Activated CD4-positive, CD25-positive, alpha-beta regulatory T cell treated with anti-CD3 and anti-CD28 coated beads, Interleukin-2, amount 50 U/mL, for 24 hours (primary cell): ENCODE results near the gene DENND4B.
A peak's percentile ranks its signal among the peaks of the same experiment; 100 is the strongest.

Experiments used
- ATAC-seq, 2 donors: fragments of 150-1000 bp; cut with Tn5 transposase; one replicate each; pipeline ENCODE4 v1.10.0; 2021; ENCODE audit warnings: mild to moderate bottlenecking in 1 of 2, moderate library complexity in 1 of 2

Gene DENND4B

GRCh38 chr1:153970346-153970745 is 23.8 kb upstream of the DENND4B start:
- no peak for ATAC-seq

GRCh38 chr1:153968972-153969371 is 22.5 kb upstream of the DENND4B start:
- ATAC-seq, result no peak

- ATAC-seq, result no peak
These were observed 21.9 kb upstream of the DENND4B start for GRCh38 chr1:153968408-153968807.

DNA sequence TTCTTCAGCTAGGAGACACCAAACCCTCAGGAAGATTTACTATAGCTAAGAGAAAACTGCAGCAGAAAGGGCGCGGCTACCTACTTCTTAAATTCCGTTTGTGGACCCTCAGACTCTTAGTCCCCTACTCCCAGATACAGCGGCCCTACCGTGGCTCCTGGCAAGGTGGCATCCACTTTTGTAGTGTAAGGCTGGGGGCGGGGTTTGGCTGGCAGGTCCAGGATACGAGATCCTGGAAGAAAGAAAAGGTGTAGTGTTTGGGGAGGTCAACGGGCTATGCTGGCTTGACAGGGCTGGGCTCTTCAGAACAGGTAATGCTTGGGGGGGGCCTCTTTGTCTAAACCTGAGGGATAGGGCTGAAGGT is 21.5 kb upstream of the DENND4B start:
- ATAC-seq, result no peak

- ATAC-seq, result peak; percentile 88 to 91
These were observed 20.8 kb upstream of the DENND4B start, which contains the start of gene CREB3L4 for GRCh38 chr1:153967107-153967999. TSS of gene CREB3L4 (plus strand) at chr1:153967902. CDS start at chr1:153968526, 624 bp downstream.

GRCh38 chr1:153963850-153964331 is 17.4 kb upstream of the DENND4B start:
- no peak for ATAC-seq

- ATAC-seq, result peak; percentile 55 to 57
These were observed 16.7 kb upstream of the DENND4B start, which contains the start of gene SLC39A1 for GRCh38 chr1:153963030-153963849. TSS of gene SLC39A1 (minus strand) at chr1:153963537. CDS start at chr1:153962715, 822 bp downstream.

- ATAC-seq, result no peak
These were observed 15.8 kb upstream of the DENND4B start for GRCh38 chr1:153962088-153963029.

- ATAC-seq, result no peak
These were observed 14.9 kb upstream of the DENND4B start for GRCh38 chr1:153961421-153961820.

DNA sequence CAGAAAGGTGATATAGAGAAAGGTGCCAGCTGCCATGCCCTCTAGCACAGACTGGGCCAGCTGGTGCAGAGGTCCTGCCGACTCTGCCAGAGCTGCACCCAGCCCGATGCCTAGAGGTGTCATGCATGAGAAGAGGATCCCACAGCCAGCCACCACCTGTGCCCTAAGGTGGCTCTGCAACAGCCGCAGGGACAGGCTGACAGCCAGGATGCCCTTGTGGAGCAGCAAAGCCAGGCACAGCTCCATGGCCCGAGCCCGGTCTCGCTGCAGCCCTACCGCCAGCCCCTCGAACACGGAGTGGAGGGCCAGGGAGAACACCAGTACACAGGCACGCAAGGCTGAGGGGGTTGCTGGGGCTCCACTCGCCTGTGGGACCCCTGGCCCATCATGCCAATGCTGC is 13.7 kb upstream of the DENND4B start:
- ATAC-seq, result no peak

GRCh38 chr1:153959454-153959853 is 12.9 kb upstream of the DENND4B start:
- ATAC-seq, result no peak

- ATAC-seq, result no peak
These were observed 12.4 kb upstream of the DENND4B start for GRCh38 chr1:153958961-153959260.

DNA sequence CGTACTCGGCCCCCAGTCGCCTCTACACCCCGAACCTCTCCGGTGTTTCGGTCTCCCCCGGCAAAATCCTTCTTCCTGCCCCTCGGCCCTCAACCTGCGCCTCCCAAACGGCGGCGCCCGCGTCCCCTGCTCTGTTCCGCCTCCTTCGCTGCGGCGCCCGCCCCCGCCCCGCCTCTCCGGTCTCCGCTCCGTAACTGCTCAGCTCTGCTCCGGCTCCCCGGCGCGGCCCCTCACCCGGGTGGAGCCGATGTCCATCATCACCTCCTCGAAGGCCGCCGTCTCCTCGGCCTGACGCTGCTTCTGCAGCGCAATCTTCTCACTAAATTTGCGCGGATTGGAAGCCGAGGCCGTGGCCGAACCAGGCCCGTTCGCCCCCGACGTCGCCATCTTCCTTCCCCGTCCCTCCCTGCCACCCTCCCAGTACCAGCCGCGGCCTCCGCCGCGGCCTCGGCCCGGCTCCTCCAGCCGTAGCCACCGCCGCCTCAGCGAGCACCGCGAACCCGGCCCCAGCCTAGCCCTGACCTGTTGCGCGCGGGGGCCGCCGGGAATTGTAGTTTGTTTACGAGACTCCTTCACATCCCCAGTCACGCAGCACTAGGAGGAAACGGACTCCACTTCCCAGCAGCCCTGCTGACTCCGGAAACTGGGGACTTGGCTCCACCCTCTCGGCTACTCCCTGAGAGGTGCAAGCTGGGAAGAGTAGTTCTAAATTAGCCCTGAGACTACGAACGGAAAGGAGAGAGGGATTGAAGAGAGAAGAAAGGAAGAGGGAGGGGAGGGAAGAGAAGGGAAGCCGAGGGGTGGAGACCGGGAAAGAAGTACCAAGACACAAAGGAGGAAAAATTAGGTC is 11.8 kb upstream of the DENND4B start, which contains the start of gene CRTC2:
TSS of gene CRTC2 (minus strand) at position 502 of the 850 bp plus-strand sequence. CDS start at position 387, 115 bp downstream.
- peak; percentile 93 for ATAC-seq

DNA sequence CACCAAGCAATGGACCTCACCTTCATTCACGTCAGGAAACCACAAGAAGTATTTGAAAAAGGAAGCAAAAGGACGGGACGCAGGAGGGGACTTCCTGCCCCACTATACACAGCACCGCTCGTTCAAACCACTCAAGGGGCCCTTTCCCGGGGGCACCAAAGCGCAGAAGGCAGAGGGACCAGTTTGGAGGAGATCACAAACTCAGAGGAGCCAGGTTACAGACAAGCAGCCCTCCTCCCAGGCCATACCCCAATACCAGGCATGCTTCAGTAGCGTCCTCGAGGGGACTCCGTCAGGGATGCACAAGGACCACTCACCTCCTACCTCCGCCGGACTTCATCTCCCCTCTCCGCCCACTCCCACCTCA is 11.2 kb upstream of the DENND4B start:
- ATAC-seq, result peak; percentile 3 to 13

DNA sequence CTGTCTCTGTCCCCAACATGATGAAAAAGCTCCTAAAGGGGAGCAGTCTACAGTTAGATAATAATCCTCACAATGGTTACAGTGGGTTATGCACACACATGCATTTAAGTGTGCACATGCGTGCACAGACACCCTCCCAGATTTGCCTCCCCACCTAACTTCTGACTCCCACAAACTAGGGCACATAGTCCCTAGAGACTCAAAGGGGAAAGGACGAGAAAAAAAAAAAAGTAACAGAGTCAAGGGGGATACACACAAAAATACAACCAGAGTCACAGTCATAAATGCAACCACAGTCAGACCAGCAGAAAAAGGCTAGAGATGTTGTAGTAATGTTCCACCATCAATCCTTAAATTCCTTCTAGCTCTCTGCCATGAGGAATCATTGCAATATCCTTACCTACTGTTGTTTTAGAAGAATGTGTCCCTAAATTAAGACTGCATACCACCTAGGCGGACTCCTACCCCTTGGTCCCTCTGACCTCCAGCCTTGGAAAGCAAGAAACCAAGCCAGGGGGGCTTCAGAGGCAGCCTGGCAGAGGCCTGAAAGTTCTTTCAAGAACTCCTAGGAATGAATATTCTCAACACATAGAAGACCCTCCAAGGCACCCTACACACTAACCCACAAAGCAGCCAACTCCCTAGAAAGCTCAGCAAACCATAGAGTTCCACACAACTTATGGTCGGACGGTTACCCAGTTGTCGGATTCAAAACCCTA is 10.6 kb upstream of the DENND4B start:
- ATAC-seq, result no peak

DNA sequence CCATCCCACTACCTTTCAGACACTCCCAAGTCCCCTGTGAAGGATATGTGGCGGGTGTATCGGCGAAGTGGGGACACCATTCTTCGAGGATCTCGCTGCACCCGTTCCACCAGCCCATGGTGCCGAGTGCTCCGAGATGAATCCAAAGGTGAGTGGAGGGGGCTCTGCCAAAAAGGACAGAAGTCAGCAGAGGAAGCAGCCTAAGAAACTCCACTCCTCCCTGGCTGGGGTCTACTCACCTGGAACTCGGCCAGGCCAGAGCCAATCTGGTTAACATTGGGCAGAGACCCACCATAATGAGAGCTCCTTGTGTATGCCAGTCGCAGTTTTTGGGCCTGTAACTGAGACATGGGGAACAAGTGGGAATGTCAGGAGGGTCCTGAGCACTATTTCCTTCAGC is 8.3 kb upstream of the DENND4B start:
- ATAC-seq, result no peak

- ATAC-seq, result no peak
These were observed 7.4 kb upstream of the DENND4B start for GRCh38 chr1:153953859-153954365.

- no peak for ATAC-seq
These were observed 5.3 kb upstream of the DENND4B start for GRCh38 chr1:153951801-153952200.

GRCh38 chr1:153951183-153951582 is 4.7 kb upstream of the DENND4B start:
- no peak for ATAC-seq
